AG10803 (cell line): ENCODE measurements around the gene MYPOP.

Experiments used
- DNase-seq: peaks from one replicate; pipeline ENCODE4 v3.0.0; 2010; ENCODE audit warnings: low read depth
- H3K4me3 ChIP-seq: 2 replicates; pipeline ENCODE4 v1.5.1; 2011; ENCODE audit warnings: mild to moderate bottlenecking, low read length, control low read depth
- CTCF ChIP-seq: conservative IDR thresholded peaks from 2 replicates; pipeline ENCODE4 v1.5.1; 2011; ENCODE audit warnings: mild to moderate bottlenecking, low read length, control low read depth, inconsistent platforms

The MYPOP gene

GRCh38 chr19:45908956-45909355 is 6.5 kb upstream of the MYPOP start:
- no peak for TF ChIP-seq CTCF
- no peak for DNase-seq
- H3K4me3 ChIP-seq, result no peak overlapping the region

- DNase-seq, result no peak
- no peak for TF ChIP-seq CTCF
- H3K4me3 ChIP-seq, result no peak overlapping the region
These were observed 3.8 kb upstream of the MYPOP start for GRCh38 chr19:45906221-45906620.

DNA sequence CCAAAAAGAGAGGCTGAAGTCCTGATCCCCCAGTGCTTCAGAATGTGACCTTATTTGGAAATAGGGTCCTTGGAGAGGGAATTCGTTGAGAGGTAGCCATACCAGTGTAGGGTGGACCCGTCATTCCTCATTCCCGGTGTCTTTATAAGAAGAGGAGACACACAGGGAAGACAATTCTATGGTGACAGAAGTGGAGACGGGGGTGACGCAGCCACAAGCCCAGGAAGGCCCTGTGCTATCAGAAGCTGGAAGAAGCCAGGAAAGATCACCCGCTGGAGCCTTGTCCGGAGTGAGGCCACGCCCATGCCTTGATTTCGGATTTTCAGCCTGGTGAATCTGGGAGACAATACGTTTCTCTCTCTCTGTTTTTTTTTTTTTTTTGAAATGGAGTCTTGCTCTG is 2.6 kb upstream of the MYPOP start:
- no peak overlapping the region for H3K4me3 ChIP-seq
- DNase-seq, result no peak
- TF ChIP-seq CTCF, result no peak

DNA sequence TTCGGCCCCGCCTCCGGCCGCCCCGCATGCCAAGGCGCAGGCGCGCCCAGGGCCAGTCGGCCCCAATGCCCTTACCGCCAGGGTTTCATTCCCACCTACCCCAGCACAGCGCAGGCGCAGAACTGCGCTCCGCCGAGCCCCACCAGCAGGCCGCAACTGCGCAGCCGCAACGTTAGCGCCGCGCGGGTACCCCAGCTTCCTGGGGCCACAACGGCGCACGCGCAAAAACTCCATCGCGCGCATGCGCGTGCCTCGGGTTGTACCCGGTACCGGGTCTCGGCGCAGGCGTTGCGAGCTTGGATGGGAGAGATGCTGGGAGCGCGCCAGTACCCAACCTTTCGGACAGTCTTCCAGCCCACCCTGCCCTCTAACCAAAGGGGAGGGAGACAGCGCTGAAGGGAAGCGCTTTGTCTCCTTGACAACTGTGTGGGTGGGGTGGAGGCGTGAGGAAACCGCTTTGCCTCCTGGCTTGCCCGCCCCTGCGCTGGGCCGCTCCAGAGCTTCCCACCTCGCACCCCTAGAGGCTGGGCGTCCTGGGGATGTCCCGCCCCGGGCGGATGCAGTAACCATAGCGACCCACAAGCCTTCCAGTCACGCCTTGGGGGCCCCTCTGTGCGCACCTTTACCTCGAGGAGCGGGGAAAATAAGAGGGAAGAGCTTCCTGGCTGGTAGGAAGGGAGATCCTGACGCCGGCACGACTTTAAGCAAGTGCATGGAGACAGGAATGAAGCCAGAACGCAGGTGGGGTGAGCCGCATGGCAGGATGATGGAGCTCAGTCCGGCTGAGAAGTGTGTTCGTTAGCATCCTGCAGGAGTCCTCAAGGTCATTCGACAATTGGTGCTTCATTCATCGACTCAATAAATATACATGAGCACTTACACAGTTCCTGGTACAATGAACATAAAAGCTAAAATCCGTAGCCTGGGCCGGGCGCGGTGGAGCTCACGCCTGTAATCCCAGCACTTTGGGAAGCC is 525 bp upstream of the MYPOP start:
- peak; percentile 92 for DNase-seq
- H3K4me3 ChIP-seq, result peak overlapping the region; percentile 87
- 0 out of 2 replicates have a peak, but pooled peaks have one; percentile 4 for TF ChIP-seq CTCF

DNA sequence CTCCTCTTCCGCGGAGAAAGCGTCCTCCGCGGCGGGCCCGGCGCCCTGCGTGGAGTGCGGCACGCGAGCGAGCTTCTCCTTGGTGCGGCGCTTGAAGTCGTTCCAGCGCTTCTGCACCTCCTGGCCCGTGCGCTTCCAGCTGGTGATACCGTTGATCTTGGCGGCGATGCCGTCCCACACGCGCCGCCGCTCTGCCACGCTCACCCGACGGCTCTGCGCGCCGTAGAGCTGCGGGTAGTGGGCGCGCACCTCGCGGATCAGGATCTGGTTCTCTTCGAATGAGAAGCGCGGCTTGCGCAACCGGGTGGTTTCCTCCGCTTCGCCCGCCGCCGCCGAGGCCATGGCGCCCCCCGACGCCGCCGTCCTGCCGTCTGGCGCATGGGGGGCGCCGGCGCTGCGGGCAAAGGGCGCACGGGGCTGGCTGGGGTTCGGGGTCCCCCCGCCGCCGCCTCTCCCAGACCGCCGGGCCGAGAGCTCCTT is 941 bp downstream of the MYPOP start:
- peak overlapping the region; percentile 71 for H3K4me3 ChIP-seq
- DNase-seq, result peak; percentile 33
- no peak for TF ChIP-seq CTCF

DNA sequence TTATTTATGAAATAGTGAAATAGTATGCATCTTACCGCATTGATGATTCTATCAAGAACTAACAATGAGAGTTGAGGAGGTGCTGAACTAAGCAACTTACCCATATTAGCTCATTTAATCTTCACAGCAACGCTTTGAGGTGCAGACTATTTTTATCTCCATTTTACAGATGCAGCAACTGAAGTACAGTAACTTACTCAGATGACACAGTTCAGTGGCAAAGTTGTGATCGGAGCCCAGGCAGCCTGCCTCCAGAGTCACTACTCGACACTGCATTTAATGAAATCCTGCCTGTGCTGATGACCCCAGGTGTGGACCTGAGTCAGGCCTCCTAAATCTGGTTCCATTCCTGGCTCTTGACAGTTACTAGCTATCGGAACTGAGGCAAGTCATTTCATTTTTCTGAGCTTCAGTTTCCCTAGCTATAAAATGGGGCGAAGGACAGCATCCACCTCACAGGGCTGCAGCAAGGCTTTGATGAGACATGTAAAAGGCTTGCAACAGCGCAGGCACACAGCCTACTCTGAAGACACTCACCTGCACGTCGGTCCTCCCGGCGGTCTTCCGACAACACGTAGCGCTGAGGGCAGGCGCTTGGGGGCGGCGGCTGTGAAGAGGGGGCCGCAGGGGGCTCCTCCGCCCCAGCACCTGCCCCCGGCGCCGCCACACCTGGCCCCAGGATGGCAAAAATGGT is 1.5 kb downstream of the MYPOP start:
- no peak for TF ChIP-seq CTCF
- H3K4me3 ChIP-seq, result peak overlapping the region; percentile 71
- DNase-seq, result no peak
